Keratinocyte (primary cell): ENCODE results near the gene GTF3C5. TPM values are rescaled to one million over a fixed set of nuclear protein-coding genes. Genes with fewer than 3 reads are reported as not detected.

Experiments used
- DNase-seq: peaks from one replicate; pipeline ENCODE4 v3.0.0-alpha.2; 2011; ENCODE audit warnings: low read depth, missing footprints, low spot score
- FAIRE-seq: peaks from 2 replicates; lab custom pipeline; 2011; peaks lifted over from hg19 to GRCh38; lab: Jason Lieb, UNC
- H2AFZ ChIP-seq: 2 replicates; pipeline ENCODE4 v1.6.0; 2012; ENCODE audit warnings: low read length, control low read depth, inconsistent platforms; ENCODE audit not compliant: control insufficient read depth
- H3K27ac ChIP-seq: 2 replicates; pipeline ENCODE4 v1.5.1; 2011; ENCODE audit warnings: low read length; ENCODE audit not compliant: control insufficient read depth, insufficient read depth
- H3K27me3 ChIP-seq: 3 replicates; pipeline ENCODE4 v1.6.0; 2011; ENCODE audit warnings: low read length; ENCODE audit not compliant: control insufficient read depth, insufficient read depth; ENCODE audit errors: extremely low read depth
- H3K36me3 ChIP-seq, 2 experiments: 2 replicates in 1 of 2; 3 replicates in 1 of 2; pipeline ENCODE4 v1.5.1; 2011; ENCODE audit warnings: low read length in 2 of 2, mild to moderate bottlenecking in 1 of 2; ENCODE audit not compliant: control insufficient read depth in 2 of 2, insufficient read depth in 2 of 2; ENCODE audit errors: extremely low read depth in 1 of 2
- H3K4me1 ChIP-seq: 3 replicates; pipeline ENCODE4 v1.5.1; 2011; ENCODE audit warnings: low read length; ENCODE audit not compliant: control insufficient read depth, insufficient read depth; ENCODE audit errors: extremely low read depth
- H3K4me2 ChIP-seq: 3 replicates; pipeline ENCODE4 v1.6.0; 2011; ENCODE audit warnings: low read depth, low read length; ENCODE audit not compliant: control insufficient read depth, insufficient read depth; ENCODE audit errors: extremely low read depth
- H3K4me3 ChIP-seq, 3 experiments: fragments of 200-600 bp in 1 of 3; sonication (generic) in 1 of 3; 2 replicates in 2 of 3; 3 replicates in 1 of 3; pipeline ENCODE4 v1.5.1; 2011 to 2016; ENCODE audit warnings: low read length in 3 of 3, mild to moderate bottlenecking in 3 of 3, control low read depth in 2 of 3, inconsistent platforms in 1 of 3, low read depth in 1 of 3, mixed read lengths in 1 of 3, mixed run types in 1 of 3, moderate library complexity in 1 of 3; ENCODE audit not compliant: control insufficient read depth in 2 of 3, insufficient read depth in 2 of 3; ENCODE audit errors: extremely low read depth in 1 of 3
- H3K79me2 ChIP-seq: 2 replicates; pipeline ENCODE4 v1.6.0; 2012; ENCODE audit warnings: low read length; ENCODE audit not compliant: control insufficient read depth, insufficient read depth
- H3K9ac ChIP-seq: 3 replicates; pipeline ENCODE4 v1.6.0; 2011; ENCODE audit warnings: low read length; ENCODE audit not compliant: control insufficient read depth, insufficient read depth; ENCODE audit errors: extremely low read depth
- H3K9me1 ChIP-seq: 3 replicates; pipeline ENCODE4 v1.6.0; 2011; ENCODE audit warnings: low read length; ENCODE audit not compliant: control insufficient read depth, insufficient read depth; ENCODE audit errors: extremely low read depth
- H3K9me3 ChIP-seq: 2 replicates; pipeline ENCODE4 v1.5.1; 2012; ENCODE audit warnings: low read depth, low read length; ENCODE audit not compliant: control insufficient read depth
- H4K20me1 ChIP-seq: 3 replicates; pipeline ENCODE4 v1.6.0; 2011; ENCODE audit warnings: low read length; ENCODE audit not compliant: control insufficient read depth, insufficient read depth; ENCODE audit errors: extremely low read depth
- CTCF ChIP-seq, 3 experiments: IDR thresholded peaks in 1 of 3; conservative IDR thresholded peaks in 1 of 3; optimal IDR thresholded peaks in 1 of 3; 2 replicates in 2 of 3; 3 replicates in 1 of 3; pipeline versions ENCODE3 to v1.5.1; 2011; ENCODE audit warnings: low read length in 3 of 3, mild to moderate bottlenecking in 3 of 3, moderate library complexity in 2 of 3, control low read depth in 1 of 3, inconsistent platforms in 1 of 3; ENCODE audit not compliant: insufficient read depth in 2 of 3; ENCODE audit errors: extremely low read depth in 1 of 3
- EZH2 ChIP-seq: IDR thresholded peaks from one replicate; pipeline ENCODE4 v1.6.1; 2012; ENCODE audit warnings: inconsistent platforms, mild to moderate bottlenecking, low read length, moderate library complexity
- dilution Hi-C: fragments of 300-500 bp; cut with MboI; formaldehyde crosslinking; loops from one replicate; pipeline ENCODE4 v1.7.0; 2020; ENCODE audit warnings: low sequenced_read_pairs; ENCODE audit not compliant: extremely low pct_ligation_motif_present
- polyA plus RNA-seq, 5 experiments: library from polyadenylated mRNA; depleted of rRNA in 3 of 5; stranded (reverse) in 3 of 5; stranded (forward) in 1 of 5; unstranded in 1 of 5; fragments of >200 nt; gene quantifications; 1 replicate in 1 of 5; 2 replicates in 3 of 5; 3 replicates in 1 of 5; pipeline versions ENCODE4 v1.2.1 to v1.2.3, GENCODE V29; 2011 to 2012; ENCODE audit warnings: missing spikeins in 2 of 5, low read depth in 1 of 5, low replicate concordance in 1 of 5

Gene GTF3C5
- polyA plus RNA-seq, 1 donor (not counting 4 experiments of a cell fraction or from before 2014, with no cell fraction given), result 37.2 TPM

GRCh38 chr9:133066181-133066983 lies 35.6 kb downstream of the GTF3C5 start:
- H3K4me2 ChIP-seq, result no peak overlapping the region
- peaks cover 10% of the 10 kb centered on the region for H3K27me3 ChIP-seq
- no peak overlapping the region for H3K9ac ChIP-seq
- H3K9me3 ChIP-seq, result no peaks in the 10 kb centered on the region
- H3K4me3 ChIP-seq, result no peak overlapping the region
- no peak for TF ChIP-seq EZH2
- no peak for TF ChIP-seq CTCF (optimal IDR thresholded peaks at IDR 0.05 in 1 of 3, IDR thresholded peaks at IDR 0.05 in 1 of 3, conservative IDR thresholded peaks at IDR 0.05 in 1 of 3; ENCODE audit: extremely low read depth in 1 of 3, insufficient read depth in 2 of 3, low read length in 3 of 3)
- no peak overlapping the region for H2AFZ ChIP-seq
- H4K20me1 ChIP-seq, result no peaks in the 10 kb centered on the region
- FAIRE-seq (no peak), DNase-seq (no peak)
- no peaks in the 10 kb centered on the region for H3K9me1 ChIP-seq
- H3K4me1 ChIP-seq, result peaks cover 19% of the 10 kb centered on the region
- no peaks in the 10 kb centered on the region for H3K79me2 ChIP-seq
- H3K36me3 ChIP-seq, result no peaks in the 10 kb centered on the region
- H3K27ac ChIP-seq, result no peak overlapping the region
- dilution Hi-C loops, result no loop called here

GRCh38 chr9:133067006-133067405 lies 36.2 kb downstream of the GTF3C5 start:
- dilution Hi-C loops, result no loop called here
- FAIRE-seq, result no peak
- H3K27ac ChIP-seq, result no peak overlapping the region

More at GRCh38 chr9:133067006-133067405, 36.2 kb downstream of the GTF3C5 start:
- H3K4me2 ChIP-seq, result no peak overlapping the region
- H3K9ac ChIP-seq, result no peak overlapping the region
- TF ChIP-seq EZH2 (no peak), CTCF (optimal IDR thresholded peaks at IDR 0.05 in 1 of 3, IDR thresholded peaks at IDR 0.05 in 1 of 3, conservative IDR thresholded peaks at IDR 0.05 in 1 of 3; ENCODE audit: extremely low read depth in 1 of 3, insufficient read depth in 2 of 3, low read length in 3 of 3) (no peak)
- no peak overlapping the region for H3K4me3 ChIP-seq
- H3K4me1 ChIP-seq, result peaks cover 16% of the 10 kb centered on the region
- peaks cover 10% of the 10 kb centered on the region for H3K27me3 ChIP-seq
- no peaks in the 10 kb centered on the region for H3K79me2 ChIP-seq
- no peaks in the 10 kb centered on the region for H3K9me3 ChIP-seq
- H2AFZ ChIP-seq, result no peak overlapping the region
- H3K36me3 ChIP-seq, result no peaks in the 10 kb centered on the region
- H4K20me1 ChIP-seq, result no peaks in the 10 kb centered on the region
- DNase-seq, result no peak
- H3K9me1 ChIP-seq, result no peaks in the 10 kb centered on the region
